Stimulated activated memory B cell treated with anti-CD40 and anti-IgM and Interleukin-4, amounts not matched to agents 10 μg/mL and 1 μg/mL and 100 μg/mL, for 72 hours (primary cell): ENCODE data around the gene WNK2.
A peak's percentile ranks its signal among the peaks of the same experiment; 100 is the strongest.

Experiments used
- ATAC-seq: fragments of 150-1000 bp; cut with Tn5 transposase; 2 replicates; pipeline ENCODE4 v1.10.0; 2021
- H3K27ac Mint-ChIP-seq: one replicate; pipeline ENCODE4 v1.8.0; 2022; ENCODE audit warnings: mild to moderate bottlenecking, mixed read lengths
- H3K27me3 Mint-ChIP-seq: one replicate; pipeline ENCODE4 v1.8.0; 2022; ENCODE audit warnings: mixed read lengths
- H3K36me3 Mint-ChIP-seq: one replicate; pipeline ENCODE4 v1.8.0; 2022; ENCODE audit warnings: mixed read lengths
- H3K4me1 Mint-ChIP-seq: one replicate; pipeline ENCODE4 v1.8.0; 2022; ENCODE audit warnings: mixed read lengths
- H3K4me3 Mint-ChIP-seq: one replicate; pipeline ENCODE4 v1.8.0; 2022; ENCODE audit warnings: mild to moderate bottlenecking, moderate library complexity, mixed read lengths
- H3K9me3 Mint-ChIP-seq: one replicate; pipeline ENCODE4 v1.8.0; 2022; ENCODE audit warnings: mixed read lengths

Gene WNK2

DNA sequence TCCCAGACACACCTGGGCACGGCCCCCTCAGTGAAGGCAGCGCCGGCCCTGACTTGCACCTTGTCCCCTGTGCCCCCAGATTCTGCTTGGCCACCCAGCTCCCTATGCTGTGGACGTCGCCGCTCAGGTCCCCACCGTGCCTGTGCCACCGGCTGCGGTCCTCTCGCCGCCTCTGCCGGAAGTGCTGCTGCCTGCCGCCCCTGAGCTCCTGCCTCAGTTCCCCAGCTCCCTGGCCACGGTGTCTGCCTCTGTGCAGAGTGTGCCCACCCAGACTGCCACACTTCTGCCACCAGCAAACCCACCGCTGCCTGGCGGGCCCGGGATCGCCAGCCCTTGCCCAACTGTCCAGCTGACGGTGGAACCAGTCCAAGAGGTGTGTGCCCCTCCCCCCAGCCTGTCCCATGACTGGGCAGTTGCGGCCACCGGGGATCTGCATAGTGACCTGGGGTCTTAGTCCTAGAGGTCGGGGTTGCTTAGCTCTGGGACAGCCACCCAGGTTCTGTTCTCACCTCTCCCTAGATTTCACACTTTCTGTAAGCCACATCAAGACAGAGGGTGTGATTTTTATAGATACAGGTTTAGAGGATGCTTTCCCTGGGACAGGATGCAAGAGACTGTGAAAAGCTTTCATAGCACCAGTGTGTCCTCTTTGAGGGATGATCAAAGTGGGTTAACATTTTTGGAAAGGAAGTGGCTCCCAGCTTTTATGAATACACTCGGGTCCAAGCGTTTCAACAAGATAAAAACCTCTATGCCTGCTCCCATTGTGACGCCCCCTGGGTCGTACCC, 78.0 kb downstream of the WNK2 start:
- Mint-ChIP-seq H3K27me3 (peaks cover 17% of the 10 kb centered on the region), H3K27ac (no peak overlapping the region), H3K4me3 (no peak overlapping the region), H3K4me1 (no peaks in the 10 kb centered on the region), H3K9me3 (no peaks in the 10 kb centered on the region), H3K36me3 (no peaks in the 10 kb centered on the region)
- ATAC-seq: no peak

DNA sequence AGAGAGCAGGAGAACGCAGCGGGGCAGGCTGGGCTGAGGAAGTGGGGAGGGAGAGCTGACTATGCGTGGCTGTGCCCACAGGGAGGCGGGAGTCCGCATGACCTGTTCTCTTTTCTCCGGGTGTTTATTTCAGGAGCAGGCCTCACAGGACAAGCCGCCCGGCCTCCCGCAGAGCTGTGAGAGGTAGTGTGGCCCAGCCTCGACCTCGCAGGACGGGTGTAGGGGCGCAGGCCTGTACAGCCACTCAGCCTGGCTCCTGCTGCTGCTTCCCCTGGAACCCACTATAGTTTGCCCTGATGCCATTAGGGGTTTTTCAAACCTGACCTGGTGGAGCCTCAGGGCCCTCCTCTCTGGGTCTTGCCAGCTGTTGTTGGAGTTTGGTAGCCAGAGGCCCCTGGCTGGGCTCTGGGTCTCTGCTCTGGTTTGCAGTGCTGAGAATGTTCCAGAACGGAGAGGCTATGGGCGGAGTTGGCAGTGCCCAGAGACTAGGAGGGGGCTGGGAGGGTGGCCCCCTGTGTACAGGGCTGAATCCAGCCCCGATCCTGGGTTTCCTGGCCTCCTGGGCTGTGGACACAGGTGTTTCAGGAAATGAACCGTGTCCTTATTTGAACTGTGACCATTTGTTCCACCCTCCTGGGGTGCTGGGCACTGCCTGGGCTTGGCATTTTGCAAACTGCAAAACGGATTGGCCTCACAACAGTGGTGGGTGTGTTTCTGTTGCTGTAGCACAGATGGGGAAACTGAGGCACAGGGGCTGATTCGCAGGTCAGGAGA, 78.8 kb downstream of the WNK2 start:
- Mint-ChIP-seq H3K27ac (no peak overlapping the region), H3K36me3 (no peaks in the 10 kb centered on the region), H3K27me3 (peaks cover 17% of the 10 kb centered on the region), H3K4me3 (no peak overlapping the region), H3K9me3 (no peaks in the 10 kb centered on the region), H3K4me1 (peaks cover 4% of the 10 kb centered on the region)
- ATAC-seq: no peak

GRCh38 chr9:93263334-93264229, 79.6 kb downstream of the WNK2 start:
- Mint-ChIP-seq H3K4me1 (peaks cover 12% of the 10 kb centered on the region), H3K27me3 (peaks cover 17% of the 10 kb centered on the region), H3K4me3 (no peak overlapping the region), H3K9me3 (no peaks in the 10 kb centered on the region), H3K36me3 (no peaks in the 10 kb centered on the region), H3K27ac (no peak overlapping the region)
- no peak for ATAC-seq

DNA sequence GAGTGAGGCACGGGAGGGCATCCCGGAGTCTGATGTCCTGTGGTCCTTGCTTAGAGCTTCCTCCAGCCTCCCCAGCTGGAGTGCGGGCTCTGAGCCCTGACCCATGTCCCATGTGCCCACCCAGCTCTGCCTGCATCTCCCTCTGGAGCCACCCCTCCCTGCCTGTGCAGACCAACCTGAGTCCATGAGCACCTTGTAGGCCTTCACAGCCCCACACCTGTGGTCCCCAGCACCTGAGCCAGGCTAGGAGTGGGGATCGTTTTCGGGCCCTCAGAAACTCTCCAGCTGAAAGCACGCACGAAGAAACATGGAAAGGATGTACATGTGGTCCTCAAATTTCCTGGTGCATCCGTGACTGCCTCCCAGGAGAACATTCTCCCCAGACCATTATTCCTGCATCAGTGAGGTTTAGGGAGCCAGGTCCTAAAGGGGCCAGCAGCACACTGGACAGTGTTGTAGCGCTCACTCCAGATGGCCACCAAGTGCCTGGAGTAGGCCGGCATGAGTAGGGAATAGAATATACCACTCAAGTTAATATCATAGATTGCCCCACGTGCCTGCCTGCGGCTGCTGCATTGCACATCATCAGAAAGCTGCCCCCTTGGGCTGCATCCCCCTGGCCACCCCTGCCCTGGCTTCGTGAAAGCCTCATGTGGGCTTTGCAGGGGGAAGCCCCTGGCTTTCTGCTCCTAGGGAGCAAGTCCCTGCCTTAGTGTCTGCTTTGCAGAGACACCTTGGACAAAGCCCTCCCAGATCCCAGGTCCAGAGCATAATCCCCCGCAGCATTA, 80.6 kb downstream of the WNK2 start:
- Mint-ChIP-seq H3K4me1 (peaks cover 22% of the 10 kb centered on the region), H3K27me3 (peaks cover 11% of the 10 kb centered on the region), H3K27ac (no peak overlapping the region), H3K36me3 (no peaks in the 10 kb centered on the region), H3K4me3 (no peak overlapping the region), H3K9me3 (no peaks in the 10 kb centered on the region)
- no peak for ATAC-seq

- H3K4me3 Mint-ChIP-seq: no peak overlapping the region
- H3K9me3 Mint-ChIP-seq: no peaks in the 10 kb centered on the region
- no peaks in the 10 kb centered on the region for H3K36me3 Mint-ChIP-seq
- ATAC-seq: no peak
- no peak overlapping the region for H3K27ac Mint-ChIP-seq
- H3K27me3 Mint-ChIP-seq: peaks cover 2% of the 10 kb centered on the region
- H3K4me1 Mint-ChIP-seq: peaks cover 31% of the 10 kb centered on the region
These were observed 81.5 kb downstream of the WNK2 start for GRCh38 chr9:93265301-93265971.

DNA sequence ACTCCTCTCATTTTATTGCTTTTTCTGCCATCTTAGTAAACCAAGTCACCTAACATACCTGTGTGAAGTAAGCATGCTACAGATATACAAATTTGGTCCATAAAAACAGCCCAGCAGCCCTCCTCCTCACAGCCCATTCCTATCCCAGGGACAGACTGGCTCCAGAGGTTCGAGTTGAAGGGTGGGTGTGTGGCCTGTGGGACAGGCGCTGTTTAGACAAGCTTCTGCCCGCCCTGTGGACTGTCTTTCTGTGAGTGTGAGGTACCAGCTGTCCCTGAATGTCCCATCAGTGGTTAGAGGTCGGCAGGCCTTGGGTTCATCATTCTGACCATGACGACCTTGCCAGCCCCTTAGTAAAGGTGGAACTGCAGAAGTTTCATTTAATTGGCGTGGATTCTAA, 82.0 kb downstream of the WNK2 start:
- Mint-ChIP-seq H3K9me3 (no peaks in the 10 kb centered on the region), H3K4me3 (no peak overlapping the region), H3K36me3 (no peaks in the 10 kb centered on the region), H3K27me3 (peaks cover 3% of the 10 kb centered on the region), H3K4me1 (peaks cover 36% of the 10 kb centered on the region), H3K27ac (no peak overlapping the region)
- no peak for ATAC-seq

DNA sequence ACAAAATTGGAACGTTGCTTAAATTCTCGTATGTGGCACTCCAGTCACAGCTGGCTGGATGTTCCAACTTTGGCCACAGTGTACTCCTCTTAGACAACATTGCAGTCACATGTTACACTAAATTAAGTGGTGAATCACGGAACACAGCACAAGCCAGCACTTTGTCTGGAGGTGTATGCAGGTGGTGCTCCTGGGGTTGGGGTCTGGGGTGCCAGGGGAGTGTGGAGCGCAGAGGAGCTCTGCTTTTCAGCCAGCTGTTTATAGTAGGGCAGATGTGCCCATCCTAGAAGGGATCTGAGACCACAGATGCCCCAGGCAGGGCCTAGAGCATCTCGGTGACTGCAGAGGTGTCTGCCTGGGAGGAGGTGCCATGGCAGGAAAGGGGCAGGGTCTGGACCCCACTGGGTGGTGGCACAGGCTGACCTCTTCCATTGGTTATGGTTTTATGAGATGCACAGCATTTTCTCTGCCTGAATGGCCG, 82.6 kb downstream of the WNK2 start:
- Mint-ChIP-seq H3K27me3 (peaks cover 9% of the 10 kb centered on the region), H3K27ac (no peak overlapping the region), H3K4me3 (no peak overlapping the region), H3K4me1 (peaks cover 42% of the 10 kb centered on the region), H3K9me3 (no peaks in the 10 kb centered on the region), H3K36me3 (no peaks in the 10 kb centered on the region)
- ATAC-seq: no peak

DNA sequence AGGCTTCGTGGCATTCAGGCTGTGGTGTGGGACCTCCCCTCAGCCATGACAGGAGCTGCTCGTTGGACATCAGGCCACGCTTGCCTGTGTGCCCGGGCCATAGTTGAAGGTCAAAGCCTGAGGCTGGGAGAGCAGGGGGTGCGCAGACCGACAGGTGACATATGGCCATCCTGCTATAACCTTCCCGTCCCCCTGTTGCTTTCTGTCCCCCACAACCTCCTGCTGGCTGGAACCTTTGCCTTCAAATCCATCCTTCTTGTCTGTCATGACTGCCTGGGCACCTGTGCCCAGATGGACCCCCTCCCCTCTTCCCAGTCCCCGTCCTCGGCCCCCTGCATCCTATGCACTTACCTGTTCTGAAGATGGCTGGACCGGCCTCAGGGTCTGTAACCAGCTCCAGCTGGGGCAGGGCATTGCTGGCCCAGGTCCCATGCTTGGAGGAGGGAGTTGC, 83.2 kb downstream of the WNK2 start:
- Mint-ChIP-seq H3K4me3 (no peak overlapping the region), H3K27me3 (peaks cover 15% of the 10 kb centered on the region), H3K4me1 (peaks cover 46% of the 10 kb centered on the region), H3K27ac (no peak overlapping the region), H3K9me3 (no peaks in the 10 kb centered on the region), H3K36me3 (no peaks in the 10 kb centered on the region)
- ATAC-seq: no peak

DNA sequence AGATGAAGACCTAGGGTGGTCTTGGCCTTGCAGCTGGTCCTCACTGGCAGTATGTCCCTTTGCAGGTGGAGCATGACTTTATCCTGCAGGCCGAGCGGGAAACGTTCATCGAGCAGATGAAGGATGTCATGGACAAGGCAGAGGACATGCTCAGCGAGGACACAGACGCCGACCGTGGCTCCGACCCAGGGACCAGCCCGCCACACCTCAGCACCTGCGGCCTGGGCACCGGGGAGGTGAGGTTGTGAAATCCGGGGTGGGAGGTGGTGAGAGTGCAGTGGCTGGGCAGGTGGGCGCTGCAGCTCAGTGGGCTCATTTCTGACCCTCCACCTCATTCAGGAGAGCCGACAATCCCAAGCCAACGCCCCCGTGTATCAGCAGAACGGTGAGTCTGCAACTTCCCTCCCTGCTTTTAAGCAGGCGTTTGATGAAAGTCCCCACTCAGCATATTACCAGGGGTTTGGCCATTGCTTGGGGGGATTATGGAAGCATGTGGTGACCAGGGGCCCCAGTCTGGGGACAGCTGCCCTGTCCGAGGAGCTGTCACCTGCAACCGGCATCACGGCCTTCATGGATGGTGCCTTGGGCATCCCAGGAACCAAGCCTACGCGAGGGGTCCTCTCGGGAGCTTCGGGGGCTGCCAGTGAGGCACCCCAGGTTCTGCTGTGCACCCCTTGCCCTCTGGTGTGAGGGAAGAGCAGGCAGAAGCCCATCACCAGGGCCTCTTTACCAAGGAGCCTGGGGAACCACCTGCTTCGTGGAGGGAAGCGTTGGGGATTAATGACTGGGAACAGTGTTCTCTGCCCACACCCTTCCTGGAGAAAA, 84.0 kb downstream of the WNK2 start:
- Mint-ChIP-seq H3K36me3 (no peaks in the 10 kb centered on the region), H3K4me1 (peaks cover 46% of the 10 kb centered on the region), H3K9me3 (no peaks in the 10 kb centered on the region), H3K27me3 (peaks cover 16% of the 10 kb centered on the region), H3K4me3 (peak overlapping the region; percentile 70), H3K27ac (no peak overlapping the region)
- no peak for ATAC-seq

DNA sequence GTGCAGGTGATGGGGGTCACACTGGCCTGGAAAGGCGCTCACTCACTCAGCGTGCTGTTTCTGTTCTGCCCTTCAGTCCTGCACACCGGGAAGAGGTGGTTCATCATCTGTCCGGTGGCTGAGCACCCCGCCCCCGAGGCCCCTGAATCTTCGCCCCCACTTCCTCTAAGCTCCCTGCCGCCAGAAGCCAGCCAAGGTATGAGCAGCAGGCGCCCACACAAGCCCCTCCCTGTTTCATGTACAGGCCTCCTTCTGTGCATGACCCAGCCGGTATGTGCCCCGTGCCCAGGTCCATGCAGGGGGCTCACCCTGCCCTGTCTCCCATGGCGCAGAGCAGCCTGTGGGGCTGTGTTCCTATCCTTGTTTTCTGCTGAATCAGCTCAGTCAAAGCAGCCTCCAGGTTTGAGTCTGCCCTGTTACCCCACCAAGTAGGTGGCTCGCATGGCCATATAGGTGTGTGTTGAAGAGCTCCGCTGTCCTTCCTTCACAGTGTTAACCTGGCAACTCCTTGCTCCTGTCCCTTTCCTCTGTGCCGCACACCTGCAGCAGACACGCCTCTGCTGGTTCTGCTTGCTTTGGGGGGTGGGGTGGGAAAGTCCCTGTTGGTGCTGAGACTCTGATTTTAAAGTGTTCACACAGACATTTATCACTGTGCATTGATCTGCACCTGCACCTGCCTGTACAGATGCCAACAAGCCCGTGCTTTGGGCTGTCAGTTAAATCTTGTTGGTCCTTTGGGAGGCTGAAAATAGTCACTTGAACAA, 84.8 kb downstream of the WNK2 start:
- peak overlapping the region; percentile 70 for H3K4me3 Mint-ChIP-seq
- no peaks in the 10 kb centered on the region for H3K9me3 Mint-ChIP-seq
- H3K27me3 Mint-ChIP-seq: peaks cover 25% of the 10 kb centered on the region
- H3K36me3 Mint-ChIP-seq: no peaks in the 10 kb centered on the region
- ATAC-seq: peak; percentile 81
- H3K4me1 Mint-ChIP-seq: peaks cover 46% of the 10 kb centered on the region
- H3K27ac Mint-ChIP-seq: peak overlapping the region; percentile 10

DNA sequence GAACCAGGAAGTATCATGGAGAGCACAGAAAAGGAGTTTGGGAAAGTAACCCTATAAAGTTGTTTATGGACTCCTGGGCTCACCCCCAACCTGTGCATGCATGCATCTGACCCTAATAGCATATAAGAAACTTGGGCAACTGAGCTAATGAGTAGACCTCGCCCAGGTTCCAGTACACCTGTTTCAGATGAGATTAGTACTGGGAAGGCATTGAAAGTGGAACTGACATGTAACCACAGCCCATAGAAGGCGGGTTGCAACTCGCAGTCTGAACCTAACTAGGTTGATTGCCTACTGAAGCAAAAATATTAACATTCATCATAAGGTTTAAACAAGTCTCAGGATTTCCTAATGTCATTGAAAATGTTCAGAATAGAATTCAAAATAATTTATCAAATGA, 87.0 kb downstream of the WNK2 start:
- Mint-ChIP-seq H3K9me3 (peaks cover 4% of the 10 kb centered on the region), H3K4me3 (no peak overlapping the region), H3K4me1 (peaks cover 46% of the 10 kb centered on the region), H3K27me3 (peaks cover 47% of the 10 kb centered on the region), H3K36me3 (no peaks in the 10 kb centered on the region), H3K27ac (no peak overlapping the region)
- ATAC-seq: no peak

- Mint-ChIP-seq H3K27ac (no peak overlapping the region), H3K9me3 (peaks cover 4% of the 10 kb centered on the region), H3K4me3 (no peak overlapping the region), H3K27me3 (peaks cover 90% of the 10 kb centered on the region), H3K36me3 (no peaks in the 10 kb centered on the region), H3K4me1 (peaks cover 6% of the 10 kb centered on the region)
- peak; percentile 43 for ATAC-seq
These were observed 93.0 kb downstream of the WNK2 start for GRCh38 chr9:93276973-93277372.

DNA sequence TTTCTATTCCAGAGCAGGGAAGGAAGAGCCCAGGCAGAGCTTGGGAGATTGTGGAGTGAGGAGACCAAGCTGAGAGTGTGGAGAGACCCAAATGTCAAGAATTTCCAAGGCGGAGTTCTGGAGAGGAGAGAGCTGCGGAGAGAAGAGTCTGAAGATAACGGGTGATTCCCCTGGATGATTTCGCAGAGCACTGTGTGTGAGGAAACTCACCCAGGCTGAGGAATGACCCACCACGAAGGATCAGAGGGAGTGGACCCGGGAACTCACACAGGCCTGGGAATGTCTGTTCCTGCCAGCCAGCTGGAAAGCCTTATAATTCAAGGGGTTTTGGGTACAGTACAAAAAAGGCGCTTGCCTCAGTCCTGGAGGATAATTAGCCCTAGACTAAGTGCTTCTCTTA, 94.2 kb downstream of the WNK2 start:
- H3K36me3 Mint-ChIP-seq: no peaks in the 10 kb centered on the region
- H3K27me3 Mint-ChIP-seq: peaks cover 96% of the 10 kb centered on the region
- ATAC-seq: no peak
- peaks cover 6% of the 10 kb centered on the region for H3K4me1 Mint-ChIP-seq
- H3K4me3 Mint-ChIP-seq: no peak overlapping the region
- H3K9me3 Mint-ChIP-seq: peaks cover 4% of the 10 kb centered on the region
- no peak overlapping the region for H3K27ac Mint-ChIP-seq
